Ovary (tissue), 9 donors: Measurements from ENCODE around the gene BRWD1. TPM values are rescaled to one million over a fixed set of nuclear protein-coding genes. Genes with fewer than 3 reads are reported as not detected.

Experiments
- DNase-seq, 5 donors: peaks; one replicate each; pipeline ENCODE4 v3.0.0-alpha.2; 2019 to 2020
- H3K27ac ChIP-seq, 2 donors: fragments of 200-600 bp; one replicate each; pipeline versions ENCODE4 v1.5.1 to v1.8.0; 2019 to 2022
- H3K27me3 ChIP-seq: fragments of 200-600 bp; one replicate; pipeline ENCODE4 v1.8.0; 2022
- H3K36me3 ChIP-seq: fragments of 200-600 bp; sonication (generic); one replicate; pipeline ENCODE4 v1.5.1; 2019
- H3K4me1 ChIP-seq: one replicate; pipeline ENCODE4 v1.8.1; 2013; ENCODE audit warnings: mild to moderate bottlenecking, moderate library complexity; ENCODE audit not compliant: insufficient read depth
- H3K4me3 ChIP-seq: fragments of 200-600 bp; sonication (generic); one replicate; pipeline ENCODE4 v1.5.1; 2017
- H3K9me3 ChIP-seq, 2 donors: fragments of 200-600 bp in 1 of 2; sonication (generic) in 1 of 2; one replicate each; pipeline versions ENCODE4 v1.5.1 to v1.8.1; 2013 to 2019; ENCODE audit warnings: mild to moderate bottlenecking in 1 of 2, moderate library complexity in 1 of 2
- CTCF ChIP-seq, 3 donors: fragments of 450-650 bp in 2 of 3; fragments of 200-600 bp in 1 of 3; IDR thresholded peaks; one replicate each; pipeline versions ENCODE4 v1.5.1 to v1.8.0; 2016 to 2022; ENCODE audit warnings: antibody characterized with exemption in 3 of 3, mild to moderate bottlenecking in 1 of 3
- EP300 ChIP-seq: sonication (generic); formaldehyde crosslinking; IDR thresholded peaks from one replicate; pipeline ENCODE4 v1.6.1; 2017; ENCODE audit warnings: antibody characterized with exemption
- POLR2A ChIP-seq: fragments of 450-650 bp; IDR thresholded peaks from one replicate; pipeline ENCODE4 v1.6.1; 2017; ENCODE audit warnings: antibody characterized with exemption, mild to moderate bottlenecking, moderate library complexity
- WGBS, 3 donors: extraction: QIAGEN DNeasy Blood & Tissue Kit in 1 of 3; methylation state at CpG; one replicate each; pipeline versions ENCODE4 v1.1.5 to v1.1.7; 2013 to 2017; 5-methylcytosine and 5-hydroxymethylcytosine counted together
- intact Hi-C, 4 donors: fragments of 100-400 bp; cut with DNase I; formaldehyde crosslinking; loops; one replicate each; pipeline versions ENCODE4 v1.11.0 to v1.15.1; 2022 to 2023
- polyA plus RNA-seq, 2 donors: library from polyadenylated mRNA; stranded (reverse); fragments of 200-250 nt in 1 of 2; fragments of 350-450 nt in 1 of 2; fragmentation: Illumina TruSeq in 1 of 2; extraction: RNeasy Lipid Tissue Mini Kit (QIAGEN cat#74804) in 1 of 2; gene quantifications; one replicate each; pipeline ENCODE4 v1.2.3, GENCODE V29; 2013 to 2014
- total RNA-seq, 7 donors: library from RNA; depleted of rRNA in 2 of 7; stranded (reverse); fragments of >200 nt in 2 of 7; fragmentation: NEBNext Ultra II Directional in 3 of 7; extraction: Animal tissue kit (Norgen Biotek cat#: 25700) in 3 of 7; gene quantifications; one replicate each; pipeline versions ENCODE4 v1.1.0 to v1.2.4, GENCODE V29; 2016 to 2023
- donor health status: DM: no; HTN: no; CAD: no; lungs with moderate emphysema.
- donor health status: DM: no; HTN: no; CAD: no.
- donor health status: Bipolar disorder and iron deficiency.
- donor health status: DM: yes; HTN: yes; CAD: no.
- donor health status: DM: no; HTN: no; CAD: no.
- donor health status: DM: yes; HTN: yes; CAD: no.

The BRWD1 gene
- total and polyA plus RNA-seq, 9 donors = 15.7 to 73.0 (median 49.6) TPM

- H3K27me3 ChIP-seq = no peaks in the 10 kb centered on the region
- H3K4me1 ChIP-seq = no peaks in the 10 kb centered on the region
- H3K9me3 ChIP-seq = no peaks in the 10 kb centered on the region
- intact Hi-C loops = no loop called here
- DNase-seq = no peak
- H3K36me3 ChIP-seq = no peaks in the 10 kb centered on the region
- H3K27ac ChIP-seq = no peak overlapping the region
- no peak overlapping the region for H3K4me3 ChIP-seq
- 86 to 93% (median 89%) methylated on average over 1 of the region's 1 CpG for WGBS, 3 donors
- TF ChIP-seq CTCF (IDR thresholded peaks at IDR 0.05) = no peak
- no peak for TF ChIP-seq EP300
- TF ChIP-seq POLR2A = no peak
Observed at GRCh38 chr21:39204134-39204533, 109.3 kb downstream of the BRWD1 start.

GRCh38 chr21:39198800-39199199 is 114.6 kb downstream of the BRWD1 start:
- no peak for DNase-seq
- no peak overlapping the region for H3K4me3 ChIP-seq
- no peaks in the 10 kb centered on the region for H3K9me3 ChIP-seq
- no peak overlapping the region for H3K27ac ChIP-seq
- H3K27me3 ChIP-seq = no peaks in the 10 kb centered on the region
- intact Hi-C loops = no loop called here
- no peak for TF ChIP-seq EP300
- TF ChIP-seq POLR2A = no peak
- no peak for TF ChIP-seq CTCF (IDR thresholded peaks at IDR 0.05)
- no peaks in the 10 kb centered on the region for H3K4me1 ChIP-seq
- 82 to 89% (median 82%) methylated on average over 2 of the region's 2 CpGs for WGBS, 3 donors
- H3K36me3 ChIP-seq = no peaks in the 10 kb centered on the region

GRCh38 chr21:39197448-39198233 is 115.8 kb downstream of the BRWD1 start:
- TF ChIP-seq EP300 = no peak
- TF ChIP-seq CTCF (IDR thresholded peaks at IDR 0.05) = no peak
- no peak for TF ChIP-seq POLR2A
- intact Hi-C loops = no loop called here
- H3K4me1 ChIP-seq = no peaks in the 10 kb centered on the region
- no peak overlapping the region for H3K27ac ChIP-seq
- no peaks in the 10 kb centered on the region for H3K36me3 ChIP-seq
- DNase-seq = no peak
- 84 to 91% (median 89%) methylated on average over 5 of the region's 5 CpGs for WGBS, 3 donors
- H3K27me3 ChIP-seq = no peaks in the 10 kb centered on the region
- H3K4me3 ChIP-seq = no peak overlapping the region
- H3K9me3 ChIP-seq = no peaks in the 10 kb centered on the region

GRCh38 chr21:39196838-39197237 is 116.6 kb downstream of the BRWD1 start:
- Histone ChIP-seq H3K27me3 (no peaks in the 10 kb centered on the region), H3K4me1 (no peaks in the 10 kb centered on the region), H3K9me3 (no peaks in the 10 kb centered on the region), H3K4me3 (no peak overlapping the region), H3K36me3 (no peaks in the 10 kb centered on the region), H3K27ac (no peak overlapping the region)
- DNase-seq = no peak
- intact Hi-C loops = no loop called here
- 91 to 97% (median 95%) methylated on average over 1 of the region's 1 CpG for WGBS, 3 donors
- TF ChIP-seq POLR2A (no peak), EP300 (no peak), CTCF (IDR thresholded peaks at IDR 0.05) (no peak)
